A549 (cell line): ENCODE measurements around the gene ITIH4. TPM values are rescaled to one million over a fixed set of nuclear protein-coding genes. Genes with fewer than 3 reads are reported as not detected.
A peak's percentile ranks its signal among the peaks of the same experiment; 100 is the strongest.

Source experiments
- ATAC-seq, 2 experiments: fragments of 200-7000 bp in 1 of 2; fragments of >200 bp in 1 of 2; cut with Nextera tagmentation in 1 of 2; cut with Tn5 transposase in 1 of 2; 3 replicates each; pipeline versions ENCODE4 v1.8.0 to v1.9.1; 2018 to 2020; ENCODE audit warnings: mild to moderate bottlenecking in 1 of 2, moderate library complexity in 1 of 2
- CTCF ChIA-PET: fragments of 300-600 bp; sonication (Branson Sonifier 250); formaldehyde crosslinking; extraction: SDS; loops from one replicate; lab custom pipeline; 2021; ENCODE audit warnings: antibody characterized with exemption, inconsistent platforms; lab: Yijun Ruan, JAX
- POLR2A ChIA-PET: fragments of 350-600 bp; formaldehyde crosslinking; extraction: SDS; loops from one replicate; lab custom pipeline; 2021; ENCODE audit warnings: antibody characterized with exemption, inconsistent platforms; lab: Yijun Ruan, JAX
- DNase-seq, 2 experiments: peaks; one replicate each; pipeline versions ENCODE4 v3.0.0 to v3.0.0-alpha.2; 2011 to 2016; ENCODE audit warnings: low read depth in 1 of 2, low spot score in 1 of 2
- FAIRE-seq: peaks from 2 replicates; lab custom pipeline; 2011; peaks lifted over from hg19 to GRCh38; lab: Jason Lieb, UNC
- H3K27ac ChIP-seq, 2 experiments: fragments of >200 bp; sonication (Bioruptor Twin); formaldehyde crosslinking; 3 replicates each; pipeline ENCODE4 v1.5.1; 2016 to 2017
- H3K4me1 ChIP-seq: fragments of >200 bp; sonication (Bioruptor Twin); formaldehyde crosslinking; 3 replicates; pipeline ENCODE4 v1.6.1; 2016
- H3K4me2 ChIP-seq: fragments of >200 bp; sonication (Bioruptor Twin); formaldehyde crosslinking; 3 replicates; pipeline ENCODE4 v1.6.1; 2016
- H3K4me3 ChIP-seq: fragments of >200 bp; sonication (Bioruptor Twin); formaldehyde crosslinking; 3 replicates; pipeline ENCODE4 v1.5.1; 2016
- H3K9me3 ChIP-seq: fragments of >200 bp; sonication (Bioruptor Twin); formaldehyde crosslinking; 3 replicates; pipeline ENCODE4 v1.6.1; 2016
- BCL3 ChIP-seq: fragments of >200 bp; sonication (Bioruptor Twin); formaldehyde crosslinking; IDR thresholded peaks from 3 replicates; pipeline ENCODE4 v1.6.1; 2016
- BHLHE40 ChIP-seq: IDR thresholded peaks from 2 replicates; pipeline ENCODE4 v1.6.1; 2012; ENCODE audit warnings: low read depth, low read length, inconsistent platforms
- CBX2 ChIP-seq: fragments of 200-600 bp; sonication (generic); IDR thresholded peaks from 2 replicates; pipeline ENCODE4 v1.6.1; 2016; ENCODE audit warnings: low read depth, mild to moderate bottlenecking, borderline replicate concordance
- CBX8 ChIP-seq: fragments of 200-600 bp; sonication (generic); IDR thresholded peaks from 2 replicates; pipeline ENCODE4 v1.6.1; 2016
- CHD2 ChIP-seq: fragments of 150-350 bp; IDR thresholded peaks from 2 replicates; pipeline ENCODE4 v1.6.1; 2014; ENCODE audit warnings: low read length; ENCODE audit not compliant: partially characterized antibody
- CHD4 ChIP-seq: fragments of 200-600 bp; sonication (generic); IDR thresholded peaks from 2 replicates; pipeline ENCODE4 v1.6.1; 2016; ENCODE audit warnings: antibody characterized with exemption, mild to moderate bottlenecking, borderline replicate concordance
- CTCF ChIP-seq: fragments of >200 bp; sonication (Bioruptor Twin); formaldehyde crosslinking; IDR thresholded peaks from 3 replicates; pipeline ENCODE4 v1.5.1; 2016
- EP300 ChIP-seq, 2 experiments: fragments of >200 bp; sonication (Bioruptor Twin); formaldehyde crosslinking; IDR thresholded peaks; 2 replicates in 1 of 2; 3 replicates in 1 of 2; pipeline ENCODE4 v1.6.1; 2016 to 2017
- ESRRA ChIP-seq: fragments of 150-350 bp; IDR thresholded peaks from 2 replicates; pipeline ENCODE4 v1.6.1; 2014; ENCODE audit warnings: mild to moderate bottlenecking, low read length, borderline replicate concordance
- FOXS1 ChIP-seq: fragments of 250-450 bp; sonication (Bioruptor Pico); IDR thresholded peaks from 2 replicates; pipeline ENCODE4 v1.5.0; 2020; ENCODE audit warnings: mild to moderate bottlenecking, moderate library complexity
- HDAC2 ChIP-seq: fragments of 200-600 bp; sonication (generic); IDR thresholded peaks from 2 replicates; pipeline ENCODE4 v1.6.1; 2016
- HES2 ChIP-seq: fragments of >200 bp; sonication (Bioruptor Twin); formaldehyde crosslinking; IDR thresholded peaks from 2 replicates; pipeline ENCODE4 v1.6.1; 2016
- HOXB5 ChIP-seq: fragments of 250-450 bp; sonication (Bioruptor Pico); IDR thresholded peaks from 2 replicates; pipeline ENCODE4 v1.5.0; 2020; ENCODE audit warnings: mild to moderate bottlenecking, moderate library complexity
- JUN ChIP-seq, 2 experiments: fragments of >200 bp; sonication (Bioruptor Twin); formaldehyde crosslinking; IDR thresholded peaks; 2 replicates in 1 of 2; 3 replicates in 1 of 2; pipeline ENCODE4 v1.6.1; 2016 to 2017
- JUNB ChIP-seq: fragments of >200 bp; sonication (Bioruptor Twin); formaldehyde crosslinking; IDR thresholded peaks from 2 replicates; pipeline ENCODE4 v1.6.1; 2016
- KDM5A ChIP-seq: fragments of 200-600 bp; sonication (generic); IDR thresholded peaks from 2 replicates; pipeline ENCODE4 v1.6.1; 2016; ENCODE audit warnings: antibody characterized with exemption, mild to moderate bottlenecking
- MAFK ChIP-seq: fragments of 450-650 bp; IDR thresholded peaks from 2 replicates; pipeline ENCODE4 v1.6.1; 2014; ENCODE audit not compliant: partially characterized antibody
- MYC ChIP-seq: IDR thresholded peaks from 2 replicates; pipeline ENCODE4 v1.6.1; 2012; ENCODE audit warnings: mild to moderate bottlenecking, inconsistent platforms, low read length, improper control_type of control experiment, borderline replicate concordance
- RNF2 ChIP-seq: fragments of 200-600 bp; sonication (generic); IDR thresholded peaks from 2 replicates; pipeline ENCODE4 v1.6.1; 2016; ENCODE audit warnings: low read depth, mild to moderate bottlenecking, antibody characterized with exemption, moderate library complexity, borderline replicate concordance
- SMC3 ChIP-seq: fragments of >200 bp; sonication (Bioruptor Twin); formaldehyde crosslinking; IDR thresholded peaks from 3 replicates; pipeline ENCODE4 v1.6.1; 2018; ENCODE audit warnings: inconsistent platforms
- USF2 ChIP-seq: fragments of 450-650 bp; IDR thresholded peaks from 2 replicates; pipeline ENCODE4 v1.6.1; 2014; ENCODE audit warnings: antibody characterized with exemption
- ZFP36 ChIP-seq: fragments of 450-650 bp; IDR thresholded peaks from 2 replicates; pipeline ENCODE4 v1.6.1; 2014; ENCODE audit warnings: borderline replicate concordance; ENCODE audit not compliant: partially characterized antibody
- ZNF302 ChIP-seq: fragments of 250-450 bp; sonication (Bioruptor Pico); IDR thresholded peaks from 2 replicates; pipeline ENCODE4 v1.9.0; 2021; ENCODE audit warnings: inconsistent platforms, mild to moderate bottlenecking, moderate library complexity
- ZSCAN20 ChIP-seq: fragments of 250-450 bp; sonication (Bioruptor Pico); IDR thresholded peaks from 2 replicates; pipeline ENCODE4 v1.8.0; 2022; ENCODE audit warnings: mild to moderate bottlenecking, moderate library complexity
- WGBS: methylation state at CpG from one replicate; pipeline ENCODE4 v1.1.6; 2017; ENCODE audit errors: missing lambda C conversion rate; 5-methylcytosine and 5-hydroxymethylcytosine counted together
- polyA minus RNA-seq: library from RNA; depleted of rRNA, polyadenylated mRNA; stranded (reverse); fragments of >200 nt; gene quantifications from 2 replicates; pipeline ENCODE4 v1.2.3, GENCODE V29; 2011; rRNA and poly(A)+ RNA removed
- polyA plus RNA-seq, 4 experiments: library from polyadenylated mRNA; depleted of rRNA in 3 of 4; stranded (reverse); fragments of >200 nt; fragmentation: RNase III in 1 of 4; extraction: RNeasy Plus Mini Kit Qiagen cat#74134 plus additional on column Dnase treatment in 1 of 4; gene quantifications; 2 replicates in 3 of 4; 3 replicates in 1 of 4; pipeline ENCODE4 v1.2.3, GENCODE V29; 2011 to 2017
- TF ChIP-seq, protein P1 (sequence below): fragments of 150-350 bp; IDR thresholded peaks from 2 replicates; pipeline ENCODE4 v1.6.1; 2014; ENCODE audit warnings: low read depth, mild to moderate bottlenecking, low read length
- TF ChIP-seq, protein P2 (sequence below): IDR thresholded peaks from 2 replicates; pipeline ENCODE4 v1.6.1; 2012; ENCODE audit warnings: low read depth, borderline replicate concordance

Gene ITIH4
- polyA plus RNA-seq (2011; rRNA removed) = 0.79 and 0.88 TPM in 2 replicates
- 0.69 and 0.82 TPM in 2 replicates for polyA plus RNA-seq (2012; cell fraction: cytosol; rRNA removed)
- 9.4 and 13.4 TPM in 2 replicates for polyA plus RNA-seq (2012; cell fraction: nucleus; rRNA removed)
- polyA plus RNA-seq (2017; fragmentation: RNase III; extraction: RNeasy Plus Mini Kit Qiagen cat#74134 plus additional on column Dnase treatment) = 0.79 to 1.3 TPM (median 0.89 TPM) in 3 replicates
- 0.68 and 2.2 TPM in 2 replicates for polyA minus RNA-seq

GRCh38 chr3:52830535-52831258 lies at the start of gene ITIH4:
ITIH4 (minus strand) TSS chr3:52830672; CDS start chr3:52830642, 30 bp downstream.
- peak within 1 kb of the TSS in 1 of 2 experiments; percentile 60; a peak in 3 of 6 replicates for H3K27ac ChIP-seq
- no peak within 1 kb of the TSS for H3K4me3 ChIP-seq
- ATAC-seq (no peak), DNase-seq (no peak)
- peak within 1 kb of the TSS; percentile 48 for H3K4me2 ChIP-seq
- CTCF ChIA-PET = no interaction called here
- TF ChIP-seq FOXS1 (CRISPR knock-in tag) (no peak), CBX2 (no peak), ZFP36 (no peak), BHLHE40 (no peak), KDM5A (no peak), CHD4 (no peak), HDAC2 (no peak), CBX8 (no peak), MYC (no peak), EP300 (IDR thresholded peaks at IDR 0.05) (no peak), USF2 (no peak), HOXB5 (CRISPR knock-in tag) (no peak), ZSCAN20 (no peak), JUN (IDR thresholded peaks at IDR 0.05) (no peak)
- TF ChIP-seq, protein P1, sequence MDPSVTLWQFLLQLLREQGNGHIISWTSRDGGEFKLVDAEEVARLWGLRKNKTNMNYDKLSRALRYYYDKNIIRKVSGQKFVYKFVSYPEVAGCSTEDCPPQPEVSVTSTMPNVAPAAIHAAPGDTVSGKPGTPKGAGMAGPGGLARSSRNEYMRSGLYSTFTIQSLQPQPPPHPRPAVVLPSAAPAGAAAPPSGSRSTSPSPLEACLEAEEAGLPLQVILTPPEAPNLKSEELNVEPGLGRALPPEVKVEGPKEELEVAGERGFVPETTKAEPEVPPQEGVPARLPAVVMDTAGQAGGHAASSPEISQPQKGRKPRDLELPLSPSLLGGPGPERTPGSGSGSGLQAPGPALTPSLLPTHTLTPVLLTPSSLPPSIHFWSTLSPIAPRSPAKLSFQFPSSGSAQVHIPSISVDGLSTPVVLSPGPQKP = no peak
- TF ChIP-seq, protein P2, sequence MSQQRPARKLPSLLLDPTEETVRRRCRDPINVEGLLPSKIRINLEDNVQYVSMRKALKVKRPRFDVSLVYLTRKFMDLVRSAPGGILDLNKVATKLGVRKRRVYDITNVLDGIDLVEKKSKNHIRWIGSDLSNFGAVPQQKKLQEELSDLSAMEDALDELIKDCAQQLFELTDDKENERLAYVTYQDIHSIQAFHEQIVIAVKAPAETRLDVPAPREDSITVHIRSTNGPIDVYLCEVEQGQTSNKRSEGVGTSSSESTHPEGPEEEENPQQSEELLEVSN = no peak
- TF ChIP-seq, all 56 proteins: peak for 0
- Histone ChIP-seq H3K4me1 (peaks cover 25% of the 10 kb centered on the region), H3K9me3 (no peaks in the 10 kb centered on the region)
- no peak for FAIRE-seq
- 82% methylated on average over 12 of the region's 16 CpGs for WGBS
- POLR2A ChIA-PET = no interaction called here

DNA sequence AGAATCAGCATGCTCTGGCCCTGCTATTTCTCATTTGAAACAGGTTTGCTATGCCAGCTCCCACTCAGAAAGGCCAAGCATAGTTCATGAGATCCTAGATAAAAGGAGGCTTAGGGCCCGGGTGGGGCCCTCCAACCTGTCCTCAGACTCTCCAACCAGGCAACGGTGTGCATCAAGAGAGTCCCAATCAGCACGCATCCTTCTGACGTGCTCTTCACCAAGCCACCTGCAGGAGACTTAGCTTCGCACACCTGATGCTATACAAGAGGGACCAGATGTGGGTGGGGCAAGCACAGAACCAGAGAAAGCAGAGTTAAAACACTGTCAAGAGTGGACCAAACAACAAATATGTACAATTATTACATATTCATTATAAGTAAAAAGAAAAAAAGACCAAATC lies 49.6 kb upstream of the ITIH4 start:
- Histone ChIP-seq H3K9me3 (no peaks in the 10 kb centered on the region), H3K4me2 (no peak overlapping the region), H3K27ac (no peak overlapping the region), H3K4me1 (no peaks in the 10 kb centered on the region), H3K4me3 (no peak overlapping the region)
- FAIRE-seq = no peak
- ChIA-PET POLR2A (no interaction called here), CTCF (interaction anchor here (1.1 to 1.6 kb wide), 3 partner anchors 19 to 55 kb away, joined by 3 read pairs; no protein-coding TSS in a partner anchor)
- DNase-seq = no peak
- ATAC-seq = no peak
- TF ChIP-seq ESRRA (no peak), SMC3 (no peak), BHLHE40 (no peak), BCL3 (no peak), CBX2 (no peak), MAFK (no peak), ZFP36 (no peak), RNF2 (no peak), CHD2 (no peak), HES2 (no peak), JUNB (no peak), CTCF (no peak), ZNF302 (CRISPR knock-in tag) (no peak)
- whole genome bisulfite sequencing = 93% methylated on average over 5 of the region's 5 CpGs
